Lower lobe of right lung (tissue), 2 donors: ENCODE measurements around the gene SDK1. TPM values are rescaled to one million over a fixed set of nuclear protein-coding genes. Genes with fewer than 3 reads are reported as not detected.

Source experiments
- ATAC-seq, 2 donors: fragments of 200-7000 bp; cut with Tn5 transposase; one replicate each; pipeline ENCODE4 v1.9.1; 2020 to 2022; ENCODE audit warnings: mild to moderate bottlenecking in 2 of 2, moderate library complexity in 2 of 2
- DNase-seq: peaks from one replicate; pipeline ENCODE4 v3.0.0-alpha.2; 2020
- H3K27ac ChIP-seq: fragments of 200-600 bp; one replicate; pipeline ENCODE4 v1.8.0; 2022
- H3K27me3 ChIP-seq: fragments of 200-600 bp; one replicate; pipeline ENCODE4 v1.8.0; 2022; ENCODE audit warnings: low read depth
- H3K36me3 ChIP-seq: fragments of 200-600 bp; one replicate; pipeline ENCODE4 v1.8.0; 2022; ENCODE audit warnings: mild to moderate bottlenecking
- H3K4me1 ChIP-seq: fragments of 200-600 bp; one replicate; pipeline ENCODE4 v1.8.0; 2022
- H3K4me3 ChIP-seq: fragments of 200-600 bp; one replicate; pipeline ENCODE4 v1.8.0; 2022; ENCODE audit warnings: mild to moderate bottlenecking
- H3K9me3 ChIP-seq: fragments of 200-600 bp; one replicate; pipeline ENCODE4 v1.8.0; 2022
- CTCF ChIP-seq: fragments of 200-600 bp; IDR thresholded peaks from one replicate; pipeline ENCODE4 v1.8.0; 2022; ENCODE audit warnings: antibody characterized with exemption, mild to moderate bottlenecking
- intact Hi-C: fragments of 100-400 bp; cut with DNase I; formaldehyde crosslinking; loops from one replicate; pipeline ENCODE4 v1.11.0; 2022
- total RNA-seq: library from RNA; stranded (reverse); fragmentation: NEBNext Ultra II Directional; extraction: Animal tissue kit (Norgen Biotek cat#: 25700); gene quantifications from one replicate; pipeline ENCODE4 v1.2.1, GENCODE V29; 2021
- donor health status: DM: no; HTN: yes; CAD: no; lungs with severe emphysema.

The SDK1 gene
- total RNA-seq, 1 donor from 2014 or later: 10.0 TPM

GRCh38 chr7:3436746-3437145, 135.7 kb downstream of the SDK1 start:
- no peaks in the 10 kb centered on the region for H3K27me3 ChIP-seq
- H3K4me3 ChIP-seq: no peak overlapping the region
- intact Hi-C loops: no loop called here
- H3K36me3 ChIP-seq: no peaks in the 10 kb centered on the region
- DNase-seq (no peak), ATAC-seq (no peak)
- TF ChIP-seq CTCF: no peak
- H3K27ac ChIP-seq: no peak overlapping the region
- no peaks in the 10 kb centered on the region for H3K4me1 ChIP-seq
- no peaks in the 10 kb centered on the region for H3K9me3 ChIP-seq

- Histone ChIP-seq H3K27me3 (no peaks in the 10 kb centered on the region), H3K4me3 (no peak overlapping the region), H3K36me3 (no peaks in the 10 kb centered on the region), H3K9me3 (no peaks in the 10 kb centered on the region), H3K27ac (no peak overlapping the region), H3K4me1 (no peaks in the 10 kb centered on the region)
- no peak for TF ChIP-seq CTCF
- intact Hi-C loops: no loop called here
- no peak for DNase-seq
- no peak for ATAC-seq
Measured at GRCh38 chr7:3437467-3437866, 136.4 kb downstream of the SDK1 start.

GRCh38 chr7:3438352-3438751, 137.3 kb downstream of the SDK1 start:
- H3K27me3 ChIP-seq: no peaks in the 10 kb centered on the region
- H3K4me3 ChIP-seq: no peak overlapping the region
- DNase-seq (no peak), ATAC-seq (no peak)
- intact Hi-C loops: no loop called here
- no peak overlapping the region for H3K27ac ChIP-seq
- no peaks in the 10 kb centered on the region for H3K9me3 ChIP-seq
- H3K36me3 ChIP-seq: no peaks in the 10 kb centered on the region
- no peak for TF ChIP-seq CTCF
- H3K4me1 ChIP-seq: no peaks in the 10 kb centered on the region

- no peak overlapping the region for H3K27ac ChIP-seq
- no peak for TF ChIP-seq CTCF
- intact Hi-C loops: no loop called here
- H3K4me3 ChIP-seq: no peak overlapping the region
- no peaks in the 10 kb centered on the region for H3K27me3 ChIP-seq
- DNase-seq: no peak
- H3K36me3 ChIP-seq: no peaks in the 10 kb centered on the region
- peak in 1 of 2 donors; percentile 59 for ATAC-seq
- no peaks in the 10 kb centered on the region for H3K4me1 ChIP-seq
- no peaks in the 10 kb centered on the region for H3K9me3 ChIP-seq
Measured at GRCh38 chr7:3439333-3440030, 138.4 kb downstream of the SDK1 start.

GRCh38 chr7:3440509-3440908, 139.5 kb downstream of the SDK1 start:
- no peak for TF ChIP-seq CTCF
- DNase-seq: no peak
- Histone ChIP-seq H3K4me1 (no peaks in the 10 kb centered on the region), H3K27ac (no peak overlapping the region), H3K9me3 (peaks cover 4% of the 10 kb centered on the region), H3K4me3 (no peak overlapping the region), H3K27me3 (no peaks in the 10 kb centered on the region), H3K36me3 (no peaks in the 10 kb centered on the region)
- intact Hi-C loops: no loop called here
- ATAC-seq: no peak
